Measurements from ENCODE around the gene NPC1. TPM values are rescaled to one million over a fixed set of nuclear protein-coding genes. Genes with fewer than 3 reads are reported as not detected.

The NPC1 gene
- total RNA-seq, 1 donor from 2014 or later = 21.6 TPM

DNA sequence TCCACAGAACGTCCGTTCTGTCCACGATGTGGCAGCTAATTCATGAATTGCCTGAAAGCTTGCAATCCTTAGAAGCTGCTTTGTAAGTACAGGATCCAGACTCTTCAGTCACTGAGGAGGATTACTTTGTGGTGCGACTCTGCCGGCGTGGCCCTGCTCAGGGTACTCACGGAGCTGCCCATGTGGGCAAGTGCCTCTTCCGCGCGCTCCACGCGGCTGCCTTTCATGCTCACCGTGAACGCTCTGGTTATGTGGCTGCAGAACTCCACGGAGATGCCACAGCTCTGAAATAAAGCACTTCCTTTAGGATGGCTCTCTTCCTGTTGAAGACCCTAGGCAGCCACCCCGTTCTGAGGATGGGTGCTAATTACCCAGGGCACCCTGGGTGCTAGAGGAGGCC is 52.0 kb downstream of the NPC1 start:
- H3K9me3 ChIP-seq = no peaks in the 10 kb centered on the region
- H3K36me3 ChIP-seq = peaks cover 95 to 99% of the 10 kb centered on the region in 2 donors
- intact Hi-C loops (cut with DNase I) = no loop called here
- no peak overlapping the region for H3K4me3 ChIP-seq
- no peak overlapping the region for H3K27ac ChIP-seq
- TF ChIP-seq, protein P1, sequence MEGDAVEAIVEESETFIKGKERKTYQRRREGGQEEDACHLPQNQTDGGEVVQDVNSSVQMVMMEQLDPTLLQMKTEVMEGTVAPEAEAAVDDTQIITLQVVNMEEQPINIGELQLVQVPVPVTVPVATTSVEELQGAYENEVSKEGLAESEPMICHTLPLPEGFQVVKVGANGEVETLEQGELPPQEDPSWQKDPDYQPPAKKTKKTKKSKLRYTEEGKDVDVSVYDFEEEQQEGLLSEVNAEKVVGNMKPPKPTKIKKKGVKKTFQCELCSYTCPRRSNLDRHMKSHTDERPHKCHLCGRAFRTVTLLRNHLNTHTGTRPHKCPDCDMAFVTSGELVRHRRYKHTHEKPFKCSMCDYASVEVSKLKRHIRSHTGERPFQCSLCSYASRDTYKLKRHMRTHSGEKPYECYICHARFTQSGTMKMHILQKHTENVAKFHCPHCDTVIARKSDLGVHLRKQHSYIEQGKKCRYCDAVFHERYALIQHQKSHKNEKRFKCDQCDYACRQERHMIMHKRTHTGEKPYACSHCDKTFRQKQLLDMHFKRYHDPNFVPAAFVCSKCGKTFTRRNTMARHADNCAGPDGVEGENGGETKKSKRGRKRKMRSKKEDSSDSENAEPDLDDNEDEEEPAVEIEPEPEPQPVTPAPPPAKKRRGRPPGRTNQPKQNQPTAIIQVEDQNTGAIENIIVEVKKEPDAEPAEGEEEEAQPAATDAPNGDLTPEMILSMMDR (IDR thresholded peaks at IDR 0.05) = no peak
- no peaks in the 10 kb centered on the region for H3K27me3 ChIP-seq
- no peaks in the 10 kb centered on the region for H3K4me1 ChIP-seq
- no peak for DNase-seq (ENCODE audit: low spot score in 2 of 2)

DNA sequence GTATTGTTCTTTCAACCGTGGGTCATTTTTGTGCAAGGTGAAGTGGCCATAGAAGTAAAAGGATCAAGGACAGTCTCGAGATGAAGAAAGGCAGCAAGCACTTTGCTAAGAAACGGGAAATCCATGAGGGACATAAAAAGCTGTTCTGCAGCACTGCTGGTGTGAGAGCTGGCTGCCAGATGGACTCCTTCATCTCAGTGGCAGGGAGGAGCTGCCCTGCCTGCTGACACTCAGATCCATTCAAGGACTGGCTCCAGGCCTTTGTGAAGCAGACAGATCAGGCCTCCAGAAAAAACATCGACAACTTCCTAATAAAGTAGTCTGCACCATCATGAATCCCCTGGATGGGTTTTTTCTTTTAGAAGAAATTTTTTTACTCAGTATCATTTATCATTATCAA is 53.5 kb downstream of the NPC1 start:
- Histone ChIP-seq H3K4me1 (no peaks in the 10 kb centered on the region), H3K9me3 (no peaks in the 10 kb centered on the region), H3K4me3 (no peak overlapping the region), H3K27me3 (no peaks in the 10 kb centered on the region), H3K36me3 (peaks cover 96 to 99% of the 10 kb centered on the region in 2 donors), H3K27ac (no peak overlapping the region)
- no peak for DNase-seq (ENCODE audit: low spot score in 2 of 2)
- TF ChIP-seq, protein P1 (IDR thresholded peaks at IDR 0.05) = no peak
- intact Hi-C loops (cut with DNase I) = no loop called here

DNA sequence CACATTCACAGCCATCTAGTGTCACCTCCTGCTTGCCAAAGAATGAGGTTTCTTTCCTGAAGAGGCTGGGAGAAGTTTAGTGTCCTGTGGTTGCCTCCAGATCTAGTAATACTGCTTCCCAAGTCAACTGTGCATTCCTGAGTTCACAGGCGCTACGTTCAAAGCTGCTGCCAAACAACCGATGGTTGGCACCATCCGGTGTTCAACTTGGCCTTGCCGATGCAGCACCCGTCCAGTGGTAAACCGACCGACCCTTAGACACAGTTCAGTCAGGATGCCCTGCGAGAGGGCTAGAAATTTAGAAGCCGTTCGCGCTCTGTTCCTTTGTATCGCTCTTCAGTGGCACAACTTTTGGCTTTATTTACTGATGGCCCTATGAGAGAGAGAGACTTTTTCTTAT is 54.4 kb downstream of the NPC1 start:
- Histone ChIP-seq H3K4me3 (no peak overlapping the region), H3K4me1 (no peaks in the 10 kb centered on the region), H3K27me3 (no peaks in the 10 kb centered on the region), H3K27ac (no peak overlapping the region), H3K9me3 (no peaks in the 10 kb centered on the region), H3K36me3 (peaks cover 96 to 99% of the 10 kb centered on the region in 2 donors)
- intact Hi-C loops (cut with DNase I) = no loop called here
- TF ChIP-seq, protein P1 (IDR thresholded peaks at IDR 0.05) = no peak
- DNase-seq (ENCODE audit: low spot score in 2 of 2) = no peak

DNA sequence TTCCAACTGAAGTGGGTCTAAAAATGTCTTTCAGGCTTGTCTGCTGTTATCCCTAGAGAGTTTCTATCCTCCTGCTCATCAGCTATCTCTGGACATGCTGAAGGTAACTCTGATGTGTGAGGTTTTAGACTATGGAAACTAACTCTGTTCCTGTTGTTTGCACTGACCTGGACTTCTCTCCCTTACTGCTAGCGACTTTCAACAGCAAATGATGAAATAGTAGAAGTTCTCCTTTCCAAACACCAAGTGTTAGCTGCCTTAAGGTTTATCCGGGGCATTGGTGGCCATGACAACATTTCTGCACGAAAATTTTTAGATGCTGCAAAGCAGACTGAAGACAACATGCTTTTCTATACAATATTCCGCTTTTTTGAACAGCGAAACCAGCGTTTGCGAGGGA is 56.1 kb downstream of the NPC1 start:
- H3K27ac ChIP-seq = no peak overlapping the region
- H3K27me3 ChIP-seq = no peaks in the 10 kb centered on the region
- H3K9me3 ChIP-seq = no peaks in the 10 kb centered on the region
- intact Hi-C loops (cut with DNase I) = no loop called here
- TF ChIP-seq, protein P1 (IDR thresholded peaks at IDR 0.05) = no peak
- H3K36me3 ChIP-seq = peaks cover 95 to 99% of the 10 kb centered on the region in 2 donors
- no peak overlapping the region for H3K4me3 ChIP-seq
- no peak for DNase-seq (ENCODE audit: low spot score in 2 of 2)
- no peaks in the 10 kb centered on the region for H3K4me1 ChIP-seq

DNA sequence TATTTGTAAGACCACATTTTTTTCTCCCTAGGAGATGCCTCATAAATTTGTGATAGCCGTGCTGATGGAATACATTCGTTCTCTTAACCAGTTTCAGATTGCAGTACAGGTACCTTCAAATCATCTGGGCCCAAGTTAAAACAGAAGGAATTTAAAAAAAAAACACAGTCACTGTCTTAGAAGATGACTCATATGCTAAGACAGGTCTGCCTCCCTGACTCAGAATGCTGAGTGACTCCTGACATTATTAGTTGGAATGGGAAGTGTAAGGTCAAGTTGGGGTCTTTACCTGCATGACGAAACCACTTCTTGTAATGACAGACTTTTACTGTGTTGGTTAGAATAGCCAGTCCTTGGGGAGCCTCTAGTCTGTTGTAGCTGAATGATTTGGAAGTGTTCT is 56.7 kb downstream of the NPC1 start:
- H3K27me3 ChIP-seq = no peaks in the 10 kb centered on the region
- no peaks in the 10 kb centered on the region for H3K9me3 ChIP-seq
- TF ChIP-seq, protein P1 (IDR thresholded peaks at IDR 0.05) = no peak
- no peak overlapping the region for H3K27ac ChIP-seq
- H3K4me3 ChIP-seq = no peak overlapping the region
- no peak for DNase-seq (ENCODE audit: low spot score in 2 of 2)
- peaks cover 92 to 98% of the 10 kb centered on the region in 2 donors for H3K36me3 ChIP-seq
- intact Hi-C loops (cut with DNase I) = no loop called here
- H3K4me1 ChIP-seq = no peaks in the 10 kb centered on the region
